Measurements from ENCODE around the gene PRKG1.

DNA sequence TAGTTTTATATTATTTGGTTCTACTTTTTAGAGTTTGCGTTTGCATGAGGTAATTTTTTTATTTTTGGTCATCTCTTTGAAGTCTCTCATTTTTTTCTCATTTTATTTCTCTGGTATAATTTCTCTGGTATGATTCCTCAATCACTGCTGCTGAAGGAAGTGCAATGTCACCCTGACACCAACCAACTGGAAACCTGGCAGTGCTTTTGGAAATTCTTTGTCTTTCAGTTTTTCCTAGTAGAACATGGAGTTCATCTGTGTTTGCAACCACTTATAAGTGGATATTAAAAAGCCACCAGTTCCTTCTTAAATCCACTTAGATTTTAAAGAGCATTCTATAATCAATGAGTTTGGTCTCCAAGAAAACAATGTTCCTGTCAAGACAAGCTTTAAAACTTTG lies 291.8 kb downstream of the PRKG1 start:
- TF ChIP-seq, protein P1, sequence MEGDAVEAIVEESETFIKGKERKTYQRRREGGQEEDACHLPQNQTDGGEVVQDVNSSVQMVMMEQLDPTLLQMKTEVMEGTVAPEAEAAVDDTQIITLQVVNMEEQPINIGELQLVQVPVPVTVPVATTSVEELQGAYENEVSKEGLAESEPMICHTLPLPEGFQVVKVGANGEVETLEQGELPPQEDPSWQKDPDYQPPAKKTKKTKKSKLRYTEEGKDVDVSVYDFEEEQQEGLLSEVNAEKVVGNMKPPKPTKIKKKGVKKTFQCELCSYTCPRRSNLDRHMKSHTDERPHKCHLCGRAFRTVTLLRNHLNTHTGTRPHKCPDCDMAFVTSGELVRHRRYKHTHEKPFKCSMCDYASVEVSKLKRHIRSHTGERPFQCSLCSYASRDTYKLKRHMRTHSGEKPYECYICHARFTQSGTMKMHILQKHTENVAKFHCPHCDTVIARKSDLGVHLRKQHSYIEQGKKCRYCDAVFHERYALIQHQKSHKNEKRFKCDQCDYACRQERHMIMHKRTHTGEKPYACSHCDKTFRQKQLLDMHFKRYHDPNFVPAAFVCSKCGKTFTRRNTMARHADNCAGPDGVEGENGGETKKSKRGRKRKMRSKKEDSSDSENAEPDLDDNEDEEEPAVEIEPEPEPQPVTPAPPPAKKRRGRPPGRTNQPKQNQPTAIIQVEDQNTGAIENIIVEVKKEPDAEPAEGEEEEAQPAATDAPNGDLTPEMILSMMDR (IDR thresholded peaks at IDR 0.05) = no peak
- TF ChIP-seq EZH2phosphoT487 (IDR thresholded peaks at IDR 0.05) (no peak), EZH2 (IDR thresholded peaks at IDR 0.05) (no peak)
